K562 (cell line): ENCODE results near the gene SMIM29. TPM values are rescaled to one million over a fixed set of nuclear protein-coding genes. Genes with fewer than 3 reads are reported as not detected.
A peak's percentile ranks its signal among the peaks of the same experiment; 100 is the strongest.

Experiments used
- BHLHE40 ChIP-seq: IDR thresholded peaks from 2 replicates; pipeline ENCODE4 v1.6.1; 2011; ENCODE audit warnings: low read length, improper control_type of control experiment
- DMBX1 ChIP-seq: fragments of 250-450 bp; sonication (Bioruptor Pico); IDR thresholded peaks from 2 replicates; pipeline ENCODE4 v1.8.0; 2022; ENCODE audit warnings: inconsistent platforms, mild to moderate bottlenecking, moderate library complexity, borderline replicate concordance
- DNMT1 ChIP-seq: fragments of 450-650 bp; IDR thresholded peaks from 2 replicates; pipeline ENCODE4 v1.6.1; 2016; ENCODE audit warnings: antibody characterized with exemption, mild to moderate bottlenecking
- EP400 ChIP-seq: fragments of 450-650 bp; IDR thresholded peaks from 2 replicates; pipeline ENCODE4 v1.6.1; 2017; ENCODE audit warnings: antibody characterized with exemption, mild to moderate bottlenecking, moderate library complexity
- GTF2E2 ChIP-seq: fragments of 200-800 bp; sonication (Bioruptor generic); IDR thresholded peaks from 2 replicates; pipeline ENCODE4 v1.6.1; 2016; ENCODE audit warnings: missing genetic modification characterization, missing compliant biosample characterization
- HEY1 ChIP-seq: fragments of 250-450 bp; sonication (Bioruptor Pico); IDR thresholded peaks from 2 replicates; pipeline ENCODE4 v1.5.0; 2020; ENCODE audit warnings: mild to moderate bottlenecking, moderate library complexity, borderline replicate concordance
- KAT8 ChIP-seq: fragments of 450-650 bp; IDR thresholded peaks from 2 replicates; pipeline ENCODE4 v1.6.1; 2016; ENCODE audit warnings: low read depth, mild to moderate bottlenecking
- MEF2A ChIP-seq: IDR thresholded peaks from 2 replicates; pipeline ENCODE4 v1.6.1; 2011; ENCODE audit warnings: low read depth, mild to moderate bottlenecking, low read length, moderate library complexity; ENCODE audit not compliant: control insufficient read depth
- MYNN ChIP-seq, 2 experiments: sonication (generic); formaldehyde crosslinking in 1 of 2; IDR thresholded peaks; 2 replicates each; pipeline versions ENCODE4 v1.5.0 to v1.6.1; 2016 to 2020; ENCODE audit warnings: antibody characterized with exemption in 1 of 2, missing genetic modification reagents in 1 of 2
- NCOA6 ChIP-seq: fragments of 450-650 bp; IDR thresholded peaks from 2 replicates; pipeline ENCODE4 v1.6.1; 2017; ENCODE audit warnings: mild to moderate bottlenecking
- POLR2AphosphoS2 ChIP-seq: IDR thresholded peaks from 2 replicates; pipeline ENCODE4 v1.6.1; 2012; ENCODE audit warnings: low read length, improper control_type of control experiment
- POU5F1 ChIP-seq: fragments of 150-350 bp; IDR thresholded peaks from 2 replicates; pipeline ENCODE4 v1.6.1; 2014; ENCODE audit warnings: borderline replicate concordance, low read length, low read depth, mild to moderate bottlenecking; ENCODE audit not compliant: partially characterized antibody
- RUNX1 ChIP-seq: sonication (generic); IDR thresholded peaks from 2 replicates; pipeline ENCODE4 v1.6.1; 2016; ENCODE audit warnings: antibody characterized with exemption, low read depth
- SAFB ChIP-seq: fragments of 200-400 bp; formaldehyde crosslinking; IDR thresholded peaks from 2 replicates; pipeline ENCODE4 v1.6.1; 2017; ENCODE audit warnings: low read depth, low read length, borderline replicate concordance
- SMAD3 ChIP-seq: fragments of 450-650 bp; formaldehyde crosslinking; conservative IDR thresholded peaks from 2 replicates; pipeline ENCODE4 v1.4.0; 2020; ENCODE audit warnings: mild to moderate bottlenecking
- SMARCC2 ChIP-seq: fragments of 450-650 bp; IDR thresholded peaks from 2 replicates; pipeline ENCODE4 v1.6.1; 2017; ENCODE audit warnings: antibody characterized with exemption, moderate library complexity, mild to moderate bottlenecking, low read depth
- TBL1XR1 ChIP-seq, 2 experiments: IDR thresholded peaks; 2 replicates each; pipeline ENCODE4 v1.6.1; 2012; ENCODE audit warnings: improper control_type of control experiment in 2 of 2, low read length in 2 of 2, mild to moderate bottlenecking in 1 of 2
- TCF7L2 ChIP-seq: fragments of 150-350 bp; IDR thresholded peaks from 2 replicates; pipeline ENCODE4 v1.6.1; 2016; ENCODE audit warnings: low read depth, mild to moderate bottlenecking, low read length, moderate library complexity
- ZC3H11A ChIP-seq: IDR thresholded peaks from 2 replicates; pipeline ENCODE4 v1.6.1; 2012; ENCODE audit warnings: low read depth, low read length, improper control_type of control experiment
- ZNF174 ChIP-seq: fragments of 250-450 bp; sonication (Bioruptor Pico); IDR thresholded peaks from 2 replicates; pipeline ENCODE4 v1.4.0; 2020; ENCODE audit warnings: mild to moderate bottlenecking
- ZNF282 ChIP-seq: sonication (generic); formaldehyde crosslinking; IDR thresholded peaks from 2 replicates; pipeline ENCODE4 v1.8.1; 2023; ENCODE audit warnings: missing genetic modification reagents
- ZNF431 ChIP-seq: sonication (generic); formaldehyde crosslinking; IDR thresholded peaks from 2 replicates; pipeline ENCODE4 v1.8.0; 2022; ENCODE audit warnings: mild to moderate bottlenecking, missing genetic modification reagents
- ZNF57 ChIP-seq: fragments of 450-650 bp; formaldehyde crosslinking; IDR thresholded peaks from 2 replicates; pipeline ENCODE4 v1.4.0; 2020; ENCODE audit warnings: mild to moderate bottlenecking, moderate library complexity
- ZNF668 ChIP-seq: fragments of 250-450 bp; sonication (Bioruptor Pico); IDR thresholded peaks from 2 replicates; pipeline ENCODE4 v1.8.0; 2022; ENCODE audit warnings: mild to moderate bottlenecking, inconsistent platforms
- polyA plus RNA-seq, 8 experiments: library from polyadenylated mRNA; depleted of rRNA in 4 of 8; stranded (reverse) in 5 of 8; unstranded in 3 of 8; fragments of >200 nt; fragmentation: Nextera tagmentation in 2 of 8; fragmentation: Illumina TruSeq in 1 of 8; extraction: Ambion mirVana in 2 of 8; extraction: Trizol in 1 of 8; gene quantifications; 2 replicates each; pipeline versions ENCODE4 v1.2.1 to v1.2.3, GENCODE V29; 2011 to 2014; ENCODE audit warnings: inconsistent platforms in 1 of 8, missing spikeins in 1 of 8
- total RNA-seq, 7 experiments: library from RNA; depleted of rRNA in 6 of 7; stranded (reverse); fragments of >200 nt in 6 of 7; fragmentation: Illumina TruSeq in 2 of 7; extraction: Trizol in 2 of 7; gene quantifications; 2 replicates each; pipeline versions ENCODE4 v1.2.1 to v1.2.3, GENCODE V29; 2011 to 2021; ENCODE audit warnings: low replicate concordance in 1 of 7
- TF ChIP-seq, protein P1 (sequence below), 2 experiments: fragments of 450-650 bp in 1 of 2; sonication (generic) in 1 of 2; formaldehyde crosslinking in 1 of 2; IDR thresholded peaks in 1 of 2; conservative IDR thresholded peaks in 1 of 2; 2 replicates each; pipeline versions ENCODE4 v1.6.1 to v1.8.1; 2016 to 2023; ENCODE audit warnings: mild to moderate bottlenecking in 2 of 2, moderate library complexity in 2 of 2, inconsistent platforms in 1 of 2, missing genetic modification reagents in 1 of 2
- TF ChIP-seq, protein P2 (sequence below): fragments of 450-650 bp; IDR thresholded peaks from 2 replicates; pipeline ENCODE4 v1.6.1; 2016; ENCODE audit warnings: antibody characterized with exemption
- TF ChIP-seq, protein P3 (sequence below): sonication (generic); formaldehyde crosslinking; IDR thresholded peaks from 2 replicates; pipeline ENCODE4 v1.8.0; 2022; ENCODE audit warnings: mild to moderate bottlenecking, missing genetic modification reagents

The SMIM29 gene
- total and polyA plus RNA-seq, 9 of the 15 experiments (the other 6 are each of a cell fraction or from before 2014, with no cell fraction given), result 6.5 to 36.7 (median 20.9) TPM

DNA sequence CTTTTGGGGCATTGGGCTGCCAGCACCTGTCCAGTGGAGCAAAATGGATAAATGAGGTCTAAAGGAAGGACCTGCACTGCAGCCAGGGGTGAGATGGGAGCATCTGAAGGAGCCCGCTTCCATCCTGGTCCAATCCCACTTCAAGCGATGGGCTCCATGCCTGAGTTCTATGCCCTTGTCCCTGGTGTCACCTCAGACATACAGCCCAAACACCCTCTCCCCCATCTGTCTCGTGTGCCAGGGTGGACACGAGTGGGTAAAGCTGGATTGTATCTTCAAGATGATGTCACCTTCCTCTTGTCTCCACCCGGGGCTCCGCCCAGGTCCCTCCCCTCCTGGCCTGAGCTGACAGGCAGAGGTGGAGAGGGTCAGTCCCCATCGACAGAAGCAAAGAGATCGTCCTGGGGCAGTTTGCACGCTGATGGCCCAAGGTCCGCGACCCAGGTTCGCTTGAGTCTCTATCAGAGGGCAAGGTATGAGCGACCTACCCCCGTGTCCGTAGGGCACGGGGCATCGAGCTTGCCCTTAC is 544 bp downstream of the SMIM29 start (continued):
- TF ChIP-seq ZC3H11A, result no peak
- TF ChIP-seq ZNF282, result no peak
- TF ChIP-seq RUNX1, result 0 out of 2 replicates have a peak, but pooled peaks have one; percentile 14
- TF ChIP-seq TCF7L2, result no peak
- TF ChIP-seq BHLHE40, result peak; percentile 35; the same call in 1 of the 2 replicates
- no peak for TF ChIP-seq SMARCC2
- no peak for TF ChIP-seq ZNF431 (CRISPR knock-in tag)
- TF ChIP-seq, protein P1, sequence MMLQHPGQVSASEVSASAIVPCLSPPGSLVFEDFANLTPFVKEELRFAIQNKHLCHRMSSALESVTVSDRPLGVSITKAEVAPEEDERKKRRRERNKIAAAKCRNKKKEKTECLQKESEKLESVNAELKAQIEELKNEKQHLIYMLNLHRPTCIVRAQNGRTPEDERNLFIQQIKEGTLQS (IDR thresholded peaks at IDR 0.05), result peak; percentile 97
- TF ChIP-seq, protein P1 (CRISPR knock-in tag; conservative IDR thresholded peaks at IDR 0.05), result no peak
- TF ChIP-seq, protein P2, sequence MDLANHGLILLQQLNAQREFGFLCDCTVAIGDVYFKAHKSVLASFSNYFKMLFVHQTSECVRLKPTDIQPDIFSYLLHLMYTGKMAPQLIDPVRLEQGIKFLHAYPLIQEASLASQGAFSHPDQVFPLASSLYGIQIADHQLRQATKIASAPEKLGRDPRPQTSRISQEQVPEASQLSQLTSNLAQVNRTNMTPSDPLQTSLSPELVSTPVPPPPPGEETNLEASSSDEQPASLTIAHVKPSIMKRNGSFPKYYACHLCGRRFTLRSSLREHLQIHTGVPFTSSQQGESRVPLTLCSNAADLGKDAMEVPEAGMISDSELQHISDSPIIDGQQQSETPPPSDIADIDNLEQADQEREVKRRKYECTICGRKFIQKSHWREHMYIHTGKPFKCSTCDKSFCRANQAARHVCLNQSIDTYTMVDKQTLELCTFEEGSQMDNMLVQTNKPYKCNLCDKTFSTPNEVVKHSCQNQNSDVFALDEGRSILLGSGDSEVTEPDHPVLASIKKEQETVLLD, result peak; percentile 52; the same call in 1 of the 2 replicates
- 0 out of 2 replicates have a peak, but pooled peaks have one; percentile 36 for TF ChIP-seq HEY1 (CRISPR knock-in tag)
- no peak for TF ChIP-seq SMAD3 (CRISPR knock-in tag)
- TF ChIP-seq, protein P3, sequence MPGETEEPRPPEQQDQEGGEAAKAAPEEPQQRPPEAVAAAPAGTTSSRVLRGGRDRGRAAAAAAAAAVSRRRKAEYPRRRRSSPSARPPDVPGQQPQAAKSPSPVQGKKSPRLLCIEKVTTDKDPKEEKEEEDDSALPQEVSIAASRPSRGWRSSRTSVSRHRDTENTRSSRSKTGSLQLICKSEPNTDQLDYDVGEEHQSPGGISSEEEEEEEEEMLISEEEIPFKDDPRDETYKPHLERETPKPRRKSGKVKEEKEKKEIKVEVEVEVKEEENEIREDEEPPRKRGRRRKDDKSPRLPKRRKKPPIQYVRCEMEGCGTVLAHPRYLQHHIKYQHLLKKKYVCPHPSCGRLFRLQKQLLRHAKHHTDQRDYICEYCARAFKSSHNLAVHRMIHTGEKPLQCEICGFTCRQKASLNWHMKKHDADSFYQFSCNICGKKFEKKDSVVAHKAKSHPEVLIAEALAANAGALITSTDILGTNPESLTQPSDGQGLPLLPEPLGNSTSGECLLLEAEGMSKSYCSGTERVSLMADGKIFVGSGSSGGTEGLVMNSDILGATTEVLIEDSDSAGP, result 0 out of 2 replicates have a peak, but pooled peaks have one; percentile 2
- no peak for TF ChIP-seq EP400
- no peak for TF ChIP-seq DNMT1
- 0 out of 2 replicates have a peak, but pooled peaks have one; percentile 10 for TF ChIP-seq ZNF57 (CRISPR knock-in tag)
- TF ChIP-seq GTF2E2 (tag), result no peak
- no peak for TF ChIP-seq POU5F1
- TF ChIP-seq NCOA6, result no peak
- no peak for TF ChIP-seq KAT8
- TF ChIP-seq SAFB, result 0 out of 2 replicates have a peak, but pooled peaks have one; percentile 35
- no peak for TF ChIP-seq TBL1XR1 (IDR thresholded peaks at IDR 0.05; ENCODE audit: low read length in 2 of 2)
- TF ChIP-seq MYNN (IDR thresholded peaks at IDR 0.05), result 0 out of 2 replicates have a peak, but pooled peaks have one; percentile 1
- no peak for TF ChIP-seq MYNN (CRISPR knock-in tag; IDR thresholded peaks at IDR 0.05)
- TF ChIP-seq DMBX1 (CRISPR knock-in tag), result no peak
- TF ChIP-seq MEF2A, result no peak
- TF ChIP-seq ZNF174 (CRISPR knock-in tag), result no peak
- TF ChIP-seq POLR2AphosphoS2, result peak; percentile 15; the same call in 1 of the 2 replicates
- no peak for TF ChIP-seq ZNF668 (CRISPR knock-in tag)
